GM18867 (cell line): Measurements from ENCODE around the gene FBRS.
A peak's percentile ranks its signal among the peaks of the same experiment; 100 is the strongest.
"Not testable (repeated sequence)": the region's sequence is repeated elsewhere in the genome, so short reads cannot be mapped to it uniquely, and the experiment has no call there.

Experiments used
- ATAC-seq: cut with Tn5 transposase; IDR thresholded peaks from one replicate; pipeline ENCODE4 v1.9.1; 2021; ENCODE audit warnings: mild to moderate bottlenecking, moderate library complexity; ENCODE audit not compliant: unreplicated experiment

FBRS gene

DNA sequence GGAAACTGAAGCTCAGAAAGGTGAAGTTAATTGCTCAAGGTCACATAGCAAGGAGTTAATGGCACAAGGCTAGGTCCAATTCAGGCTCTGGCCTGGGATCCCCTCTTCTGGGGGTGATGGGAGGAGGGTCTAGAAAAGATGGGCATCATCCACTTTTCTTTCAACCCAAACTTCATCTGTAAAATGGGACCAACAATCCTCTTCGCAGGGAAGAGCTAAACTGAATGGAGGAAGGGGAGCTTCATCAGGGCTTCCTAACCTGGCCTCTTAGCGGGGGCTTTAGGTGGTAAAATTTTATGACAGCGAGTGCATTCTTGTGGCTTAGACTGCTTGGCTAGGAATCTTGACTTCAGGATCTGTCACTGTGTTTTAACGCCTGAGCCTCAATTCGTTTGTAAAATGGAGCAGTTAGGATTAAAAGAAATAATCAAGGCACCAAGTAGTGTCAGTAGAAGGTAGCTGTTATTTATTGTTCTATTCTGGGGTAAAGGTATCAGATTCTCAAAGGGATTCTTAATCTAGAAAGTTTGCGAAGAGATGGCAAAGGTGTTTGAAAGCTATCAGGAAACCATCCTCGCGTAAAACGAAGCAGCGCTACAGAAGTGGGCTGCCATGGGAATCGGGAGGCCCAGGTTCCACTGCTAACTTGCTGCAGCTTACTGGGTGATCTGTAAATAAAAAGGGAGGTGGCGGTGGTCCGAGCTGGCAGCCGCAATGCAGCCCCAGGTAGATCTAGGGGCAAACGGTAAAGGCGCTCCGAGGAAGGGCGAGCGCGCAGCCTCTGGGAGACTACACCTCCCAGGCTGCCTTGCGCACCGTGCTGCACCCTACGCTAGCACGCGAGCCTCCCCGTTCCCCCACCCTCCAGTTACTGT lies 39.3 kb downstream of the FBRS start:
- ATAC-seq = peak; percentile 84

DNA sequence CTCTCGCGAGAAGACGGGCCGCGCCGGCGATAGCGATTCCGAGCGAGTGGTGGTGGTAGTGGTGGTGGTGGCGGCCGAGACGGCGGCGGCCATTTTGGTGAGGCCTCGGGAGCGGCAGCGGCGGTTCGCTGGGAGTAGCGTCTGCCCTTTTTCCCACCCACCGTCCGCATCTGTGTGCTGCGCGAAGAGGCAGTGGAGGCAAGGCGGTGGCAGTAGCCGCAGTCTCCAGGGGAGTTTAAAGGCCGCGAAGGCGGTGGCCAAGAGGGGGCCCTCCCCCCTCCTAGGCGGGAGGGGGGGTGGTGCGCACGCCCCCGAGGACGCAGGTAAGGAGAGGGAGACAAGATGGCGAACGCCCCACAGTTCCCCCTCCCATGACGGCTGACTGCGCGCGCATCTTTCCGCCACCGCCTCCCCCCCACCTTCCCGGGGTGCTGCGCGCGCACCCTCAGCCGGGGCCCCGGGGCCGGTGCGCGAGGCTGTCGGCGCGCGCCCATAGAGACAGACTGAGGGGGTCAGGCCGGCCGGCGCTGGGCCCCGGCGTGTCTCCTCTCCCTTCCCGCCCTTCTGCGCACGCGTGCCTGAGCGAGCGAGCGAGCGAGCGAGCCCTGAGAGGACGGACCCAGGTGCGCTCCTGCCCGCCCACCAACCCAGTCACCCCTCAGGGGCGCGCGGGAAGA lies 40.0 kb downstream of the FBRS start:
- peak; percentile 64 for ATAC-seq

DNA sequence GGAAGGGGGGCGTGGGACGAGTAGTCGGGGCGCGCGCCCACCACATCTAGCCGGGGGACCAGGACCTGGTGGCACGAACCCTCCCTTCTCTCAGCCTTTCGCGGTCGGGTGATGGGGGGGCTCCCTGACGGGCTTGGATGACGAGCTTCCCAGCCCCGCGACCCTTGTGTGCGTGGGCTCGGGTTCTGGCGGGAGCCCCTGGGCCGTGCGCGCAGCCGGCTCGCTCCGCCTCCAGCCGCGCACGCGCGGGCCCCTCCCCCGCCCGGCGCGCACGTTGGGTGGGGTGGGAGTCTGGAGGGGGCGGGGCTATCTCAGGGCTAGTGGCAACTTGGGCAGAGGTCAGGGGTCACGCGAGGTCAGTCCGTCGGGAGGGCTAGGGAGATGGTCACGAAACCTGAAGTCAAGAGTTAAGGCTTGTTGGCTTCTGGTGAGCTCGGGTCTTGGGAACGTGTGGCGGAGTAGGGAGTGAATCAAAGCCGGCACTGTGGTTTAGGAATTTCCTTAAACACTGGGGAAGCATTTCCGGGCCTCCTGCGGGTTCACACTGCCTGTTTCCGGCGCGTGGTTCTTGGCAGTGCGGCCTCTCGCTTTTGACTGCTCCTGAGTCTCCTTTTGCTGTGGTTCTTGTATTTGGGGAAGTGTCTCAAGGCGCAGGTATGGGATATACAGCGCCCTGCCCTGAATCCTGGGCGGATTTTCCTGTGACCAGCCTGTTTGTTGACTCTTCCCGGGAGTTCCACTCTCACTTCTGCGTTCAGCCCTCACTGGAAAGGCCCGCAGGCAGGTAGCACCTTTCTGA lies 40.8 kb downstream of the FBRS start, which contains the start of gene SRCAP:
SRCAP (plus strand) TSS at position 356 of the 799 bp plus-strand sequence. CDS start 1,654 bp downstream, outside the sequence.
- ATAC-seq = peak; percentile 27

DNA sequence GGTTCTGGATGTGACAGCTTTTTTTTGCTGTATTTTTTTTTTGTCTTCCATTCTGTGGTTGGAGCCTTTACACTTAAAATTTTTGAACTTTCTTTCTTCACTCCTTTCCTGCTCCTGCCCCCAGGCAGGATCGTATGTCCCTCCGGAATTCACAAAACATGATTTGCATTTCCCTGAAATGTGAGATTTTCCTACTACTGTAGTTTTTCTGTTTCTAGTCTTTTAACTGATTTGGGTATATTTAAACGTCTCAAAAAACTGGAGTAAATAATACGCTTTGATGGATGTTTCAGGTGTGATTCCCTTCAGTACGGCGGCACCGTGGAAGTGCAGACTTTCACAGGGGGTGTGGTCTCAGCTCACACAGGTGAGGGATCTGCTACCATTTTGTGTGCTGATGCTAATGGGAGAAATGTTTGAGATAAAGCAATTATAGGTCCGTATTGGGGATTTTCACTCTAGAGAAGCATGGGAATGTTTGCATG lies 41.4 kb downstream of the FBRS start:
- no peak for ATAC-seq

DNA sequence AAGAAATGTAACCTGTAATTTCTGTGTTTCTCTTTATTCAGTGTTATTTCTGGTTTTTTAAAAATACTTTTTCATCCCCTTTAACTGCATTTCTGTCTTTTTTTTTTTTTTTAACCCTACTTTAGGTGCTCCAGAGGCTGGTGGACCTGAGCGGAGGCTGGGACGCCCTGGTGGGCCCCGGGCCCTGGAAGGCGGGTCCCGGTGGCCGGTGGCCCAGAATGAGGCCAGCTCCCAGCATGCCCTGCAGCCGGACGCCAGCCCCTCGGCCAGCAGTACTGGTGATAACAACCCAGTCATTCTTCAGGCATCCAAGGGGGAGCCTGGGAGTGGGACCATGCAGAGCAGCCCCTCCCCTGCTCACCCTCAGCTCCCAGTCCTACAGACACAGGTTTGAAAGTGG lies 42.3 kb downstream of the FBRS start:
- ATAC-seq = no peak

DNA sequence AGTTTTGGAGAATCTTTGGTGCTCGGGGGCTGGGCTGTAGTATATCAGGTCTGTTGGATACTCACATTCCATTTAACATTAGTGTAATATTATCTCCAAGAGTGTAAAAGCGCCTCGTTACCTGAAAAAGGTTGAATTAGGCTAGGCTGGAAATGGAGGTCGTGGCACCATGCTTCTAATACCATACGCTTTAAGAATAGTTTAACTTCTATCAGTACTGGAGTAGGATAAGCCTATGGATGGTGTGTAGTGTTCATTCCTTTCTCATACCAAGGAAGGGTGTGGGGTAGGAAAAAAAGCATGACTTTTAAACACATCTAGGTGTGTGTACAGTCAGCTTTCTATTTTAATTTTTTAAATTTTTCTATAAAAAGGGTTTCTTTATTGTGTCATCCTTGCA lies 42.7 kb downstream of the FBRS start:
- no peak for ATAC-seq

DNA sequence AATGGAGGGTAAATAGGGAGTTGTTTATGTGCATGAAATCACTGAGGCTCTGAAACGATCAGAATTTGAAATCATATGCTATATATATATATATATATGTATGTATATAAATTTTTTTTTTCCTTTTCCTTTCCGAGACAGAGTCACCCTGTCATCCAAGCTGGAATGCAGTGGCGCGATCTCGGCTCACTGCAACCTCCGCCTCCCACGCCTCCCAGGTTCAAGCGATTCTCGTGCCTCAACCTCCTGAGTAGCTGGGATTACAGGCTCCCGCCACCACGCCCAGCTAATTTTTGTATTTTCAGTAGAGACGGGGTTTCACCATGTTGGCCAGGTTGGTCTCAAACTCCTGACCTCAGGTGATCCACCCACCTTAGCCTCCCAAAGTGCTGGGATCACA lies 44.8 kb downstream of the FBRS start:
- ATAC-seq = not testable (repeated sequence)

DNA sequence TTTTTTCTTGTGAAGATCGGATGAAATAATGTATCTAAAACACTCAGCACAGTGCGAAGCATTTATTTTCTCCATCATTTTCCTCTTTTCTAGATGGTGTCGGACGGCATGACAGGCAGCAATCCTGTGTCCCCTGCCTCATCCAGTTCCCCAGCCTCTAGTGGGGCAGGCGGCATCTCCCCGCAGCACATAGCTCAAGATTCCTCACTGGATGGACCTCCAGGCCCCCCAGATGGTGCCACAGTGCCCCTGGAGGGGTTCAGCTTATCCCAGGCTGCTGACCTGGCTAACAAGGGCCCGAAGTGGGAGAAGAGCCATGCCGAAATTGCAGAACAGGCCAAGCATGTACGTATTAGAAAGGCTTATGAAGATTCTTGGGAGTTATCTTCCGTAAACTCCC lies 45.7 kb downstream of the FBRS start:
- ATAC-seq = no peak

DNA sequence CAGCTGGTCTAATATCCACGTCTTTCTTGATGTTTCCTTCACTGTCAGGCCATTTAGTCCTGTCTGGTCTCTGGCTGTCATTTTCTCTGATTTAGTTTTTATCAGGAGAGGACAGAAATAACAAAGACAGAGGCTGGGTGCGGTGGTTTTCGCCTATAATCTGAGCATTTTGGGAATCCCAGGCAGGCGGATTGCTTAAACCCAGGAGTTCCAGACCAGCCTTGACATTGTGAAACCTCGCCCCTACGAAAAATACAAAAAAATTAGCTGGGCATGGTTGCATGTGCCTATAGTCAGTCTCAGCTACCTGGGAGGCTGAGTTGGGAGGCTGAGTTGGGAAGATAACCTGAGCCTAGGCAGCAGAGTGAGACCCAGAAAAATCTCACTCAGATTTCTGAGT lies 47.8 kb downstream of the FBRS start:
- no peak for ATAC-seq

DNA sequence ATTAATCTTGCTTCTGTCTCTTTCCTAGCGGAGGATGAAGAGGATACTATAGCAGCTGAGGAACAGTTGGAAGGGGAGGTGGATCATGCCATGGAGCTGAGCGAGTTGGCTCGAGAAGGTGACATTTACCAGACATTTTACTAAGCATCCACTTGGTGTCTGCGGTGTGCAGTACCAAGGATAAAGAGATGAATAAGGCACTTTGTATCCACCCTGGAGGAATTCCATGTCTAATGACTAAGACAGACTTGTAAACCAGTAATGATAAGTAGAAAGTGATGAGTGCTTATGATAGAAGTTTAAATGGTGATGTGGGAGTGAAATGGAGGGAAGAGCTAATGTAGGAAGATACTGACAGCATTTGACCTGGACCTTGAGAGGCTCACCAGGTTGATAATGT lies 52.7 kb downstream of the FBRS start:
- no peak for ATAC-seq

DNA sequence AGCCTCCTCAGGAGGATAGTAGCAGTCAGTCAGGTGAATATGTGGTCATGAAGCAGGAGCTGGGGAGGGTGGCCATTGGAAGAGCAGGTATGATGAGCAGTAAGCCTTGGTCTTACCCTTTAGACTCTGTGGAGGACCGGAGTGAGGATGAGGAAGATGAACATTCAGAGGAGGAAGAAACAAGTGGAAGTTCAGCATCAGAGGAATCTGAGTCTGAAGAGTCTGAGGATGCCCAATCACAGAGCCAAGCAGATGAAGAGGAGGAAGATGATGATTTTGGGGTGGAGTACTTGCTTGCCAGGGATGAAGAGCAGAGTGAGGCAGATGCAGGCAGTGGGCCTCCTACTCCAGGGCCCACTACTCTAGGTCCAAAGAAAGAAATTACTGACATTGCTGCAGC lies 53.5 kb downstream of the FBRS start:
- no peak for ATAC-seq

DNA sequence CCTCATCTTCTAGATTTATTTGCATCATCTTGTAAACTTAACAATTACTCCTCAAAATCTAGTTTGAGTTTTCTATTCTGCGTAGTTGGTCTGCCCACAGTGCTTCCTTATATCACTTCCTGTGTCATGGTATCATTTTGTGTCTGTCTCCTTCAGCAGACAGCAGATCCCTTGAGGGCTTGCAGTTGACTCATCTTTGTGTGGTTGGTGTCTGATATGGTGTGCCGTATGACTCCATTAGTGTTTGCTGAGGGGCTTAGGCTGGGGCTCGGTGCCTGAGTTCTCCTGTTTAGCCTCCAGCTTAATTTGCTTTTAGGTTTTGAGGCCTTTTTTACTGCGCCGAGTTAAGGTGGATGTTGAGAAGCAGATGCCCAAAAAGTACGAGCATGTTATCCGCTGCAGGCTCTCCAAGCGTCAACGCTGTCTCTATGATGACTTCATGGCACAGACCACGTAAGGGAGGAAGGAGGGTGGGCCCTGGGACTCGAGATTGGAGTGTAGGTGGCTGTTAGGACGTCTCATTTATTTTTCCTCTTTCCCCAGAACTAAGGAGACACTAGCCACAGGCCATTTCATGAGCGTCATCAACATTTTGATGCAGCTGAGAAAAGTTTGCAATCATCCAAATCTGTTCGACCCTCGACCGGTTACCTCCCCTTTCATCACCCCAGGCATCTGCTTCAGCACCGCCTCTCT lies 57.7 kb downstream of the FBRS start:
- no peak for ATAC-seq

DNA sequence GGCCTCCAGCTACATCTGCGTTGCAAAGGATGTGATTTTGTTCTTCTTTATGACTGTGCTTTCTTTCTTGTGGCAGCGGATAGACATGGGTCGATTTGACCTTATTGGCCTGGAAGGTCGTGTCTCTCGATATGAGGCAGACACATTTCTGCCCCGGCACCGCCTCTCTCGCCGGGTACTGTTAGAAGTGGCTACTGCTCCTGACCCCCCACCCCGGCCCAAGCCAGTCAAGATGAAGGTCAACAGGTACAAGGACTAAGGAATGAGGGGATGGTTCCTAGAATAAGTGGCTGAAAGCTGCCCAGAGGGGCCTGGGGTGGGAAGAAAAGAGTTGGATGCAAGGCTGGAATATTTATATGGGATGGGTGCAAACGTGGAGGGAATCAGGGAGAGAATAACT lies 61.9 kb downstream of the FBRS start:
- no peak for ATAC-seq
